ENCODE data around the gene DPH1. TPM values are rescaled to one million over a fixed set of nuclear protein-coding genes. Genes with fewer than 3 reads are reported as not detected.
A peak's percentile ranks its signal among the peaks of the same experiment; 100 is the strongest.

The DPH1 gene
- total RNA-seq, 1 donor from 2014 or later = 57.3 TPM

DNA sequence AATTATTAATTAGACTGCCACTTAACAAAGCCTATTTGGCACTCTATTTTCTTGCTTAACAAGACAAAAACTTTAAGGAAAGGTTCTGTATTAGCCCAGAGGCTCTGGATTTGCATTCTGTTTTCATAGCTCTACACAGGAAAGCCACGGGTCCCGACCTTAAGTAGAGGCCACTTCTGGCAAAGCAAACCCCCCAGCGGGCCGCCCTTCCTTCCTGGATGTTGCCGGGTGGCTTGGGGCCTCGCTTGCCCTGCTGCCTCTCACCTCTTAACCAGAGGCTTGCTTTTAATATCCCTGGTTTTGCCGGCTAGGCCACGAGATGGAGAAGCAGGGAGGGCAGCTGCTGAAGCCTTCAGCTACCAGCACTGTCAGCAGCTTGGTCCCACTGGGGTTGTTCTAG lies 9.2 kb upstream of the DPH1 start:
- no peaks in the 10 kb centered on the region for H3K9me3 Mint-ChIP-seq (ENCODE audit: unreplicated experiment)
- no peak for DNase-seq (ENCODE audit: extremely low spot score, unreplicated experiment)
- no peak overlapping the region for H3K4me3 Mint-ChIP-seq (ENCODE audit: unreplicated experiment)
- no peak overlapping the region for H3K27ac Mint-ChIP-seq (ENCODE audit: unreplicated experiment)
- H3K4me1 Mint-ChIP-seq (ENCODE audit: unreplicated experiment) = peaks cover 38% of the 10 kb centered on the region
- peaks cover 45% of the 10 kb centered on the region for H3K27me3 Mint-ChIP-seq (ENCODE audit: unreplicated experiment)
- no peaks in the 10 kb centered on the region for H3K36me3 Mint-ChIP-seq (ENCODE audit: unreplicated experiment)
- TF ChIP-seq CTCF (IDR thresholded peaks at IDR 0.05) = no peak

DNA sequence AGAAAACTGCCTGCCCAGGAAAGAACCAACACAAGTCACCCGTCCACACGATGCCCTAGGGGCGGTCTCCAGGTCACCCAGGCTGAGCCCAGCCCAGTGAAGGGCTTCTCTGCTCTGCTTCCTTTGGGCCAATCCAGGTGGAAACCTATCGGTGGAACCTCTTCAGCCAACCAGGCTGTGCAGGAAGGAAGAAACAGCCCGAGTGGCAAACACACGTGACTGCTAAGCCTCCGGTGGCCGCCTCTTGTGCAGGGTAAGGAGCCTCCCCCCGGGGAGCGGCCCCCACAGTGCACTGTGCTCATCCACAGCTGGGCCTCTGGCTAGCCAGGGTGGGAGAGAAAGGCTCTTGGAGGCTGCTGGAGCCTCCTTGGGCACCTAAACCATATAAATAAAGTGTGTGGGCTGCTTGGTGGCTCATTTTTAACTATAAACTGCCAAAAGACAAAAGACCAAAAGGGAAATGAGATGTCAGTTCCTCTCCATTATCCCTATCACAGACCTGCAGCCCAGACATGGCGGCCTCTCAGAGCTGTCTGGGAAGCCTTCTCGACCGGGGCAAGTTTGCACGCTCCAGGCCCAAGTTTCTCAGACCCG lies 7.2 kb upstream of the DPH1 start:
- no peak for DNase-seq (ENCODE audit: extremely low spot score, unreplicated experiment)
- Mint-ChIP-seq H3K36me3 (ENCODE audit: unreplicated experiment) (no peaks in the 10 kb centered on the region), H3K4me1 (ENCODE audit: unreplicated experiment) (peaks cover 40% of the 10 kb centered on the region), H3K9me3 (ENCODE audit: unreplicated experiment) (no peaks in the 10 kb centered on the region), H3K27ac (ENCODE audit: unreplicated experiment) (no peak overlapping the region), H3K4me3 (ENCODE audit: unreplicated experiment) (no peak overlapping the region), H3K27me3 (ENCODE audit: unreplicated experiment) (peaks cover 42% of the 10 kb centered on the region)
- no peak for TF ChIP-seq CTCF (IDR thresholded peaks at IDR 0.05)

- no peak for TF ChIP-seq CTCF (IDR thresholded peaks at IDR 0.05)
- H3K36me3 Mint-ChIP-seq (ENCODE audit: unreplicated experiment) = no peaks in the 10 kb centered on the region
- H3K4me3 Mint-ChIP-seq (ENCODE audit: unreplicated experiment) = peak overlapping the region; percentile 52
- peaks cover 37% of the 10 kb centered on the region for H3K27me3 Mint-ChIP-seq (ENCODE audit: unreplicated experiment)
- no peaks in the 10 kb centered on the region for H3K9me3 Mint-ChIP-seq (ENCODE audit: unreplicated experiment)
- H3K4me1 Mint-ChIP-seq (ENCODE audit: unreplicated experiment) = peaks cover 39% of the 10 kb centered on the region
- H3K27ac Mint-ChIP-seq (ENCODE audit: unreplicated experiment) = no peak overlapping the region
- DNase-seq (ENCODE audit: extremely low spot score, unreplicated experiment) = no peak
These were observed 6.7 kb upstream of the DPH1 start for GRCh38 chr17:2023256-2023655.

DNA sequence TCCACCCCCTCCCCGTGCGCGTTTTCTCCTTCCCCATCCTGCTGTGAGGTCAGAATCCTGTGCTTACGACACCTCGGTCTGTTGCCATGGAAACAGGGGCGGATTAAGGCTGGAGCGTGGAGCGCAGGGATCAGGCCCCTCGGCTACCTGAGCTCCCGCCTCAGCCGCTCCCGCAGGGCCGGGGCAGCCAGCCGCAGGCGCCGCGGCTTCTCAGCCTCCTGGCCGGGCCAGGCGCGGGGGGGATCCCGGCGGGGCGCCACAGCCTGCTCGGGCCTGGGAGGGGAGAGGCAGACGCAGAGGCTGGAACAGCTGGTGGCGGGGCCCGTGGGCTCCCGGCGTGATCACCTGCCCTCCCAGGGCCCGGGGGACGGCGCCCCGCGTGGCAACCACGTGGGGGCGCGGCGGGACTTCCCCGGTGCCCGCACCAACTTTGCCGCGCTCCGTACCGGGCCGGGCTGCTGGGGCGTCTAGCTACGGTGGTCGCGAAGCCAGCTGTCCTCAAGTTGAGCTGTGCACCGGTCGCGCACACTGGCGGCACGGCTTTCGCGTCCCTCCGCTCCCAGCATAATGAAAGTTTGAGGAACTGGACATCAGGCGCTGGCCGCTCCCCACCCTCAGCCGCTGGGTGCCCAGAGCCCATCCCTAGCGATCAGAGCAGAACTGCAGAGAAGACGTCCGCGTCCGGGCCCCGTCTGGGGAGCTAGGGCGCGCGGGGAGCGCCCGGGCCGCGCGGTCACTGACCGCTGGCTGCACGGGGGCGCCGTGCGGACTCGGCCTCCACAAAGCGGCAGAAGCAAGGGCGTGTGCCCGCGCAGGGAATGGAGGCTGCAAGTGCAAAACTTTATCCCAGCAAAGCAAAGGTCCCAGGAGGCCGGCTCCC lies 6.0 kb upstream of the DPH1 start:
- Mint-ChIP-seq H3K9me3 (ENCODE audit: unreplicated experiment) (no peaks in the 10 kb centered on the region), H3K4me3 (ENCODE audit: unreplicated experiment) (peak overlapping the region; percentile 74), H3K27ac (ENCODE audit: unreplicated experiment) (no peak overlapping the region)

More for the DNA sequence above, 6.0 kb upstream of the DPH1 start:
- Mint-ChIP-seq H3K4me1 (ENCODE audit: unreplicated experiment) (peaks cover 35% of the 10 kb centered on the region), H3K27me3 (ENCODE audit: unreplicated experiment) (peaks cover 30% of the 10 kb centered on the region), H3K36me3 (ENCODE audit: unreplicated experiment) (no peaks in the 10 kb centered on the region)
- no peak for DNase-seq (ENCODE audit: extremely low spot score, unreplicated experiment)
- TF ChIP-seq CTCF (IDR thresholded peaks at IDR 0.05) = no peak
